Nephron progenitor cell (in vitro differentiated cells): ENCODE results near the gene CBLC.

Experiments used
- DNase-seq: peaks from one replicate; pipeline ENCODE4 v3.0.0; 2021
- H3K27ac Mint-ChIP-seq: 2 replicates; pipeline ENCODE4 v1.8.0; 2021; ENCODE audit warnings: mild to moderate bottlenecking, moderate library complexity, mixed read lengths
- H3K27me3 Mint-ChIP-seq: 2 replicates; pipeline ENCODE4 v1.8.0; 2021; ENCODE audit warnings: mild to moderate bottlenecking, low read depth, mixed read lengths; ENCODE audit not compliant: poor library complexity
- H3K36me3 Mint-ChIP-seq: 2 replicates; pipeline ENCODE4 v1.8.0; 2021; ENCODE audit warnings: low read depth, mixed read lengths
- H3K4me1 Mint-ChIP-seq: 2 replicates; pipeline ENCODE4 v1.8.0; 2021; ENCODE audit warnings: mixed read lengths
- H3K4me3 Mint-ChIP-seq: 2 replicates; pipeline ENCODE4 v1.8.0; 2021; ENCODE audit warnings: mild to moderate bottlenecking, moderate library complexity, mixed read lengths
- H3K9me3 Mint-ChIP-seq: 2 replicates; pipeline ENCODE4 v1.8.0; 2021; ENCODE audit warnings: mild to moderate bottlenecking, moderate library complexity, mixed read lengths
- TF ChIP-seq, protein P1 (sequence below): fragments of 200-600 bp; sonication (generic); IDR thresholded peaks from 2 replicates; pipeline ENCODE4 v1.5.0; 2021; ENCODE audit warnings: antibody characterized with exemption

CBLC gene

DNA sequence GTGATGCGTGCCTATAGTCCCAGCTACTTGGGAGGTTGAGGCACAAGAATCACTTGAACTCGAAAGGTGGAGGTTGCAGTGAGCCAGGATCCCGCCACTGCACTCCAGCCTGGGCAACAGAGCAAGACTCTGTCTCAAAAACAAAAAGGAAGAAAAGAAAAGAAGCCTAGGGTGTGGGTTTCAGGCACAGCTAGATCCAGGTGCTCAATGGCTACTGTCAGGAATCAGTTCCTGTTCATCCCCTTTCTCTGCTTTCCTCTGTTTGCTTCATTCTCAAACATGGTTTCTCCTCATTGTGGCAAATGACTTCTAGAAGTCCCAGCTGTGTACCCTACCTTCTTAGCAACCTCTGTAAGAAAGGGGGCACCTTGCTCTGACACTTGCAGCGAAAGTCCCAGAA lies 5.9 kb downstream of the CBLC start:
- no peak for DNase-seq
- H3K4me3 Mint-ChIP-seq, result no peak overlapping the region
- H3K27me3 Mint-ChIP-seq, result peaks cover 7% of the 10 kb centered on the region
- no peaks in the 10 kb centered on the region for H3K36me3 Mint-ChIP-seq
- H3K4me1 Mint-ChIP-seq, result peaks cover 6% of the 10 kb centered on the region
- no peaks in the 10 kb centered on the region for H3K9me3 Mint-ChIP-seq
- TF ChIP-seq, protein P1, sequence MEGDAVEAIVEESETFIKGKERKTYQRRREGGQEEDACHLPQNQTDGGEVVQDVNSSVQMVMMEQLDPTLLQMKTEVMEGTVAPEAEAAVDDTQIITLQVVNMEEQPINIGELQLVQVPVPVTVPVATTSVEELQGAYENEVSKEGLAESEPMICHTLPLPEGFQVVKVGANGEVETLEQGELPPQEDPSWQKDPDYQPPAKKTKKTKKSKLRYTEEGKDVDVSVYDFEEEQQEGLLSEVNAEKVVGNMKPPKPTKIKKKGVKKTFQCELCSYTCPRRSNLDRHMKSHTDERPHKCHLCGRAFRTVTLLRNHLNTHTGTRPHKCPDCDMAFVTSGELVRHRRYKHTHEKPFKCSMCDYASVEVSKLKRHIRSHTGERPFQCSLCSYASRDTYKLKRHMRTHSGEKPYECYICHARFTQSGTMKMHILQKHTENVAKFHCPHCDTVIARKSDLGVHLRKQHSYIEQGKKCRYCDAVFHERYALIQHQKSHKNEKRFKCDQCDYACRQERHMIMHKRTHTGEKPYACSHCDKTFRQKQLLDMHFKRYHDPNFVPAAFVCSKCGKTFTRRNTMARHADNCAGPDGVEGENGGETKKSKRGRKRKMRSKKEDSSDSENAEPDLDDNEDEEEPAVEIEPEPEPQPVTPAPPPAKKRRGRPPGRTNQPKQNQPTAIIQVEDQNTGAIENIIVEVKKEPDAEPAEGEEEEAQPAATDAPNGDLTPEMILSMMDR, result no peak
- no peak overlapping the region for H3K27ac Mint-ChIP-seq

DNA sequence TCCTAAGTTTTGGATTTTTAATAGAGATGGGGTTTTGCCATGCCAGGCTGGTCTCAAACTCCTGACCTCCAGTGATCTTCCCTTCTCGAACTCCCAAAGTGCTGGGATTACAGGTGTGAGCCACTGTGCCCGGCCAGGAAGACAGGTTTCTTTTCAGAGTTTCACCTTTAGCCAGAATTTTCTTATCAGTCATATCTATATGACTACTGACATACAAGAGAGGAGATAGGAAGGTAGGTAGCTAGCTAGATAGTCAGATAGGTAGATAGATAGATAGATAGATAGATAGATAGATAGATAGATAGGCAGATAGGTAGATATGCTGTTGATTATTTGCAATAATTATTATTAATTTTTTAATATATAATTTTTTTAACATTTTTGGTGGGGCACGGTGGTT lies 7.6 kb downstream of the CBLC start:
- no peak for DNase-seq
- H3K9me3 Mint-ChIP-seq, result no peaks in the 10 kb centered on the region

GRCh38 chr19:44785993-44786392 lies 8.3 kb downstream of the CBLC start:
- no peak for DNase-seq
- Mint-ChIP-seq H3K4me1 (peaks cover 6% of the 10 kb centered on the region), H3K27ac (no peak overlapping the region), H3K4me3 (no peak overlapping the region), H3K27me3 (no peaks in the 10 kb centered on the region), H3K36me3 (no peaks in the 10 kb centered on the region), H3K9me3 (no peaks in the 10 kb centered on the region)
- TF ChIP-seq, protein P1, result no peak

More for the DNA sequence above, 7.6 kb downstream of the CBLC start:
- Mint-ChIP-seq H3K4me3 (no peak overlapping the region), H3K4me1 (peaks cover 6% of the 10 kb centered on the region), H3K27me3 (peaks cover 3% of the 10 kb centered on the region), H3K27ac (no peak overlapping the region), H3K36me3 (no peaks in the 10 kb centered on the region)
- TF ChIP-seq, protein P1, result no peak

GRCh38 chr19:44788971-44789370 lies 11.3 kb downstream of the CBLC start:
- Mint-ChIP-seq H3K4me3 (no peak overlapping the region), H3K4me1 (peaks cover 21% of the 10 kb centered on the region), H3K36me3 (no peaks in the 10 kb centered on the region), H3K9me3 (no peaks in the 10 kb centered on the region), H3K27me3 (peaks cover 9% of the 10 kb centered on the region), H3K27ac (no peak overlapping the region)
- TF ChIP-seq, protein P1, result no peak
- no peak for DNase-seq

DNA sequence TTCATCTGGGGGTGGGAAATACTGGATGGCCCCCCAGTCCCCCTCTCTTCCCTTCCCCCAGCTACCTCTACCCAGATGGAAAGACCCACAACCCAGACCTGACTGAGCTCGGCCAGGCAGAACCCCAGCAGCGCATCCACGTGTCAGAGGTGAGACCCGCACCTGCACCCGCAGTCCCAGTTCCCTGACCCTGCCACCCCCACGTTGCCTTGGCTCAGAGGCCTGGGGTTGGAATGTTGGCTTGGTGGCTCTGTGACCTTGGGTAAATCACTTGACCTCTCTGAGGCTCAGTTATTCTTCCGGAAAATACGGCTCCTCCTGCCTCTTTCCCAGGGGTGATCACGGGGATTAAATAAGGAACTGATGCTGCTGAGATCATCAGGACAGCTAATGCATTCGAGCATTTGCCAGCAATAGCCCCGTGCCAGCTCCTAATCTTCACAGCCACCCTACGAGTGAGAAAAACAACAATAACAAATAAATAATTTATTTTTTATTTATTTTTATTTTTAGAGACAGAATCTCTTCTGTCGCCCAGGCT lies 12.3 kb downstream of the CBLC start:
- Mint-ChIP-seq H3K4me1 (peaks cover 15% of the 10 kb centered on the region), H3K27ac (no peak overlapping the region), H3K4me3 (no peak overlapping the region), H3K36me3 (no peaks in the 10 kb centered on the region), H3K27me3 (peaks cover 9% of the 10 kb centered on the region), H3K9me3 (no peaks in the 10 kb centered on the region)
- TF ChIP-seq, protein P1, result no peak
- no peak for DNase-seq

DNA sequence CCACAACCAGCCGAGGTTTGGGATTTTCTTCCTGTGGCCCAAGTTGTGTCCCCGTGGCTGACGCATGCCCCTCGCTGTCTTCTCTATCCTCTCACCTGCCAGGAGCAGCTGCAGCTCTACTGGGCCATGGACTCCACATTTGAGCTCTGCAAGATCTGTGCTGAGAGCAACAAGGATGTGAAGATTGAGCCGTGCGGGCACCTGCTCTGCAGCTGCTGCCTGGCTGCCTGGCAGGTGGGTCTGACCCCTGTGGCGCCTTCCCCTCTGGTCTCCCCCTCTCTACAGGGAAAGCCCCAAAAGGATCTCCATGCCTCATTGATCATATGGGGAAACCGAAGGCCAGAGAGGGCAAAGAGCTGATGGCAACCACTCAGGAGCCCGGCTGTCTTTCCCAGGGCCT lies 14.6 kb downstream of the CBLC start:
- no peak overlapping the region for H3K4me3 Mint-ChIP-seq
- H3K36me3 Mint-ChIP-seq, result no peaks in the 10 kb centered on the region
- H3K27ac Mint-ChIP-seq, result no peak overlapping the region
- no peaks in the 10 kb centered on the region for H3K9me3 Mint-ChIP-seq
- peaks cover 34% of the 10 kb centered on the region for H3K4me1 Mint-ChIP-seq
- TF ChIP-seq, protein P1, result no peak
- DNase-seq, result no peak
- H3K27me3 Mint-ChIP-seq, result peaks cover 12% of the 10 kb centered on the region
